CD4-positive, CD25-positive, alpha-beta regulatory T cell (primary cell): Measurements from ENCODE around the gene ZNF469. TPM values are rescaled to one million over a fixed set of nuclear protein-coding genes. Genes with fewer than 3 reads are reported as not detected.

Experiments used
- ATAC-seq, 2 donors: fragments of 150-1000 bp; cut with Tn5 transposase; one replicate each; pipeline ENCODE4 v1.10.0; 2021; ENCODE audit warnings: low read depth in 2 of 2, moderate number of reproducible peaks in 2 of 2, moderate library complexity in 1 of 2
- DNase-seq, 3 donors: peaks; one replicate each; pipeline versions ENCODE4 v3.0.0 to v3.0.0-alpha.2; 2012 to 2022; ENCODE audit warnings: mixed read lengths in 1 of 3
- H3K27ac ChIP-seq: one replicate; pipeline ENCODE4 v1.7.0; 2013; ENCODE audit warnings: mild to moderate bottlenecking, low read length; ENCODE audit not compliant: insufficient read depth, poor library complexity, severe bottlenecking
- H3K27me3 ChIP-seq: one replicate; pipeline ENCODE4 v1.7.0; 2013; ENCODE audit warnings: low read length; ENCODE audit not compliant: control insufficient read depth, insufficient read depth
- H3K36me3 ChIP-seq: one replicate; pipeline ENCODE4 v1.7.0; 2013; ENCODE audit warnings: mild to moderate bottlenecking, low read length, moderate library complexity; ENCODE audit not compliant: control insufficient read depth, insufficient read depth
- H3K4me1 ChIP-seq: 2 replicates; pipeline ENCODE4 v1.7.0; 2013; ENCODE audit warnings: mild to moderate bottlenecking, low read length; ENCODE audit not compliant: insufficient read depth, control insufficient read depth, poor library complexity, severe bottlenecking
- H3K4me3 ChIP-seq: one replicate; pipeline ENCODE4 v1.7.0; 2013; ENCODE audit warnings: low read depth, mild to moderate bottlenecking, low read length, moderate library complexity
- H3K9me3 ChIP-seq, 2 experiments: 1 replicate in 1 of 2; 2 replicates in 1 of 2; pipeline ENCODE4 v1.7.0; 2013; ENCODE audit warnings: low read length in 2 of 2, mild to moderate bottlenecking in 1 of 2, moderate library complexity in 1 of 2; ENCODE audit not compliant: control insufficient read depth in 2 of 2
- H3K27ac Mint-ChIP-seq, 3 donors: one replicate each; pipeline ENCODE4 v1.8.0; 2020 to 2022; ENCODE audit warnings: mild to moderate bottlenecking in 3 of 3, mixed read lengths in 3 of 3, moderate library complexity in 2 of 3
- H3K27me3 Mint-ChIP-seq: one replicate; pipeline ENCODE4 v1.8.0; 2022; ENCODE audit warnings: mild to moderate bottlenecking, mixed read lengths
- H3K36me3 Mint-ChIP-seq: one replicate; pipeline ENCODE4 v1.8.0; 2020; ENCODE audit warnings: mixed read lengths
- H3K4me1 Mint-ChIP-seq, 4 donors: one replicate each; pipeline ENCODE4 v1.8.0; 2020 to 2022; ENCODE audit warnings: mixed read lengths in 4 of 4, mild to moderate bottlenecking in 1 of 4
- H3K4me3 Mint-ChIP-seq, 4 donors: one replicate each; pipeline ENCODE4 v1.8.0; 2020 to 2022; ENCODE audit warnings: mild to moderate bottlenecking in 4 of 4, mixed read lengths in 4 of 4, moderate library complexity in 3 of 4
- H3K9me3 Mint-ChIP-seq, 7 donors: one replicate each; pipeline ENCODE4 v1.8.0; 2020 to 2022; ENCODE audit warnings: mixed read lengths in 7 of 7, mild to moderate bottlenecking in 3 of 7, moderate library complexity in 2 of 7
- polyA plus RNA-seq, 4 donors: library from polyadenylated mRNA; unstranded; fragments of 300-500 nt; fragmentation: Illumina TruSeq; gene quantifications; one replicate each; pipeline ENCODE4 v1.2.3, GENCODE V29; 2021
- total RNA-seq: library from RNA; stranded (reverse); gene quantifications from one replicate; pipeline ENCODE4 v1.2.3, GENCODE V29; 2022

The ZNF469 gene
- total and polyA plus RNA-seq, 5 donors from 2014 or later = 0.01 to 0.32 (median 0.02) TPM; not detected in 2

DNA sequence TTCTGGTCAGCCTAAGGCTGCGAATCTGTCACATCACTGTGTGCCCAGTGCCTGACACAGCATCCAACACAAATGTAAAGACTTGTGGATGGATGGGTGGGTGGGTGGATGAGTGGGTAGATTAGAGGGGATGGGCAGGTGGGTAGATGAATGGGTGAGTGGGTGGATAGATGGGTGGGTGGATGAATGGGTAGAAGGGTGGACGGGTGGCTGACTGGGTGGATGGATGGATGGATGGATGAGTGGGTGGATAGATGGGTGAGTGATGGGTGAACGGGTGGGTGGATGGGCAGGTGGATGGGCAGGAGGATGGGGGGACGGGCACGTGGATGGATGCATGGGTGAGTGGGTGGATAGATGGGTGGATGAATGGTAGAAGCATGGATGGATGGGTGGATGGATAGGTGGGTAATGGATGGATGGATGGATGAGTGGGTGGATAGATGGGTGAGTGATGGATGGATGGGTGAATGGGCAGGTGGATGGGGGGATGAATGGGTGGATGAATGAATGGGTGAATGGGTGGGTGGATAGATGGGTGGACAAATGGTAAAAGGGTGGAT is 39.2 kb downstream of the ZNF469 start:
- H3K4me1 Mint-ChIP-seq = no peaks in the 10 kb centered on the region
- no peaks in the 10 kb centered on the region for H3K27me3 Mint-ChIP-seq
- ATAC-seq = no peak
- no peaks in the 10 kb centered on the region for H3K36me3 Mint-ChIP-seq
- Histone ChIP-seq H3K4me1 (no peaks in the 10 kb centered on the region), H3K27me3 (no peaks in the 10 kb centered on the region), H3K27ac (no peak overlapping the region), H3K4me3 (no peak overlapping the region), H3K9me3 (no peaks in the 10 kb centered on the region), H3K36me3 (no peaks in the 10 kb centered on the region)
- H3K9me3 Mint-ChIP-seq = peaks cover 0 to 3% (median 0%) of the 10 kb centered on the region in 7 donors
- no peak for DNase-seq
- H3K27ac Mint-ChIP-seq = no peak overlapping the region
- no peak overlapping the region for H3K4me3 Mint-ChIP-seq

DNA sequence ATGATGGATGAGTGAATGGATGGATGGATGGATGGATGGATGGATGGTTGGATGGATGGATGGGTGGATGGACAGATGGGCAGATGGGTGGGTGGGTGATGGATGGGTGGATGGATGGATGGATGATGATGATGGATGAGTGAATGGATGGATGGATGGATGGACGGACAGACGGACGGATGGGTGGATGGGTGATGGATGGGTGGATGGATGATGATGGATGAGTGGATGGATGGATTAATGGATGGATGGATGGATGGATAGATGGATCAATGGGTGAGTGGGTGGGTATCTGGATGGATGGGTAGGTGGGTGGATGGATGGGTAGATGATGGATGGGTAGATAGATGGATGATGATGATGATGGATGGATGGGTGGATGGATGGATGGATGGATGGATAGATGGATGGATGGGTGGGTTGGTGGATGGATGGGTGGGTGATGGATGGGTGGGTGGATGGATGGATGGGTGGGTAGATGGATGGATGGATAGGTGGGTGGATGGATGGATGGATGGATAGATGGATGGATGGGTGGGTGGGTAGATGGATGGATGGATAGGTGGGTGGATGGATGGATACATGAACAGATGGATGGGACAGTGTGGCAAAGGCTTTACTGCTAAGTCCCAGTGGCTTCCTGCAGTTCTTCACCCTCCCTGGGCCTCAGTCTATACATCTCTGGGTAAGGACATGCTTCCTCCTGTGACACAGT is 40.1 kb downstream of the ZNF469 start:
- peaks cover 0 to 3% (median 0%) of the 10 kb centered on the region in 7 donors for H3K9me3 Mint-ChIP-seq
- peak overlapping the region in 1 of 4 donors; percentile 17 for H3K4me3 Mint-ChIP-seq
- Histone ChIP-seq H3K27me3 (no peaks in the 10 kb centered on the region), H3K4me1 (no peaks in the 10 kb centered on the region), H3K4me3 (no peak overlapping the region), H3K9me3 (no peaks in the 10 kb centered on the region), H3K27ac (no peak overlapping the region), H3K36me3 (no peaks in the 10 kb centered on the region)
- H3K27me3 Mint-ChIP-seq = no peaks in the 10 kb centered on the region
- H3K4me1 Mint-ChIP-seq = no peaks in the 10 kb centered on the region
- DNase-seq (no peak), ATAC-seq (no peak)
- no peak overlapping the region for H3K27ac Mint-ChIP-seq
- H3K36me3 Mint-ChIP-seq = no peaks in the 10 kb centered on the region

DNA sequence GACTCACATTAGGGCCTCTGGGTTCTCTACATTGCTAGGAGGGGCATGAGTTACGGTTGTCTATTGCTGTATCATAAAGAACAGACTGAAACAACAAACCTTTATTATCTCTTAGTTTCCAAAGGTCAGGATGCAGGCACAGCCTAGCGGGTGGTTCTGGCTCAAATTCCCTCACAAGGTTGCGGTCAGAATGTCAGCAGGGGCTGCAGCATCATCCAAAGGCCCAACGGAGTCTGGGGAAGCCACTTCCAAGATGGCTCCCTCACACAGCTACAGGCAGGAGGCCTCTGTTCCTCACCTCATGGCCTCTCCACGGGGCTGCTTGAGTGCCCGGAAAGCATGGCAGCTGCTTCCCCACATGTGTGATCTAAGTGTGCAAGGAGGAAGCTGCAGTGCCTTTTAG is 40.7 kb downstream of the ZNF469 start:
- Mint-ChIP-seq H3K9me3 (peaks cover 0 to 3% (median 0%) of the 10 kb centered on the region in 7 donors), H3K4me3 (peak overlapping the region in 1 of 4 donors; percentile 17), H3K36me3 (no peaks in the 10 kb centered on the region), H3K27ac (no peak overlapping the region), H3K27me3 (no peaks in the 10 kb centered on the region), H3K4me1 (no peaks in the 10 kb centered on the region)
- no peak overlapping the region for H3K27ac ChIP-seq
- H3K27me3 ChIP-seq = no peaks in the 10 kb centered on the region
- DNase-seq (no peak), ATAC-seq (no peak)
- no peaks in the 10 kb centered on the region for H3K4me1 ChIP-seq
- H3K9me3 ChIP-seq = no peaks in the 10 kb centered on the region
- H3K4me3 ChIP-seq = no peak overlapping the region
- H3K36me3 ChIP-seq = no peaks in the 10 kb centered on the region

DNA sequence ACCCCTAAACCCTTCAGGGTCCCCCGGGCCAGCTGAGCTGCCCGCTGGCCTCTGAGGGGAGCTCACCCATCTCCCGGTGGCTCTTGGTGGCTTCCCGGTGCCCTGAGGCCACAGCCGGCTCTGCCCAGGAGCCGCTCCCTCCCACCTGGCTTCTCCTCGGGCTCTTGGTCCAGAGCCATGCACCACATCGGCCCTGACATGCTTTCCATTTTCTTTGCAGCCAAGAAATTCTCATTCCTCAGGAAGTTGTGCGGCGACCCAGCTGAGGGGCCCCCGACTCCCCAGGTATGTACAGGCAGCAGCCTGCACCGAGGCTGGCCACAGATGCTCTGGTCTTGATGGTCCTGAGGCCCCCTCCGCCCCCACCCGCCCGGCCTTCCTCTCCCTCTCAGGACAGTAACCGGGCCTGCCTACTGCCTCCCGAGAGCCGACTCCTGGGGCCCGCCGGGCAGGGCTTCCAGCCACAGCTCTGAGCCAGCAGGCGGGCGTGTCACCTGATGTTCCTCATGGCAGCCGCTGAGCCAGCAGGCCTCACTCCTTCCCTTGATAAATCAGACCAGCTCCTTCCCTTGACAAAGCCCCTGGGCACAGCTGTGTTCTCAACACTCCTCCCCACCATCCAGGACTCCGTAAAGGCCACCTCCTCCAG is 42.0 kb downstream of the ZNF469 start:
- H3K27me3 Mint-ChIP-seq = no peaks in the 10 kb centered on the region
- H3K27ac Mint-ChIP-seq = no peak overlapping the region
- Histone ChIP-seq H3K36me3 (no peaks in the 10 kb centered on the region), H3K4me1 (peaks cover under 1% of the 10 kb centered on the region), H3K27ac (no peak overlapping the region), H3K27me3 (no peaks in the 10 kb centered on the region), H3K9me3 (no peaks in the 10 kb centered on the region), H3K4me3 (no peak overlapping the region)
- no peaks in the 10 kb centered on the region for H3K36me3 Mint-ChIP-seq
- ATAC-seq (no peak), DNase-seq (no peak)
- H3K9me3 Mint-ChIP-seq = peaks cover 0 to 3% (median 0%) of the 10 kb centered on the region in 7 donors
- H3K4me3 Mint-ChIP-seq = no peak overlapping the region
- no peaks in the 10 kb centered on the region for H3K4me1 Mint-ChIP-seq

DNA sequence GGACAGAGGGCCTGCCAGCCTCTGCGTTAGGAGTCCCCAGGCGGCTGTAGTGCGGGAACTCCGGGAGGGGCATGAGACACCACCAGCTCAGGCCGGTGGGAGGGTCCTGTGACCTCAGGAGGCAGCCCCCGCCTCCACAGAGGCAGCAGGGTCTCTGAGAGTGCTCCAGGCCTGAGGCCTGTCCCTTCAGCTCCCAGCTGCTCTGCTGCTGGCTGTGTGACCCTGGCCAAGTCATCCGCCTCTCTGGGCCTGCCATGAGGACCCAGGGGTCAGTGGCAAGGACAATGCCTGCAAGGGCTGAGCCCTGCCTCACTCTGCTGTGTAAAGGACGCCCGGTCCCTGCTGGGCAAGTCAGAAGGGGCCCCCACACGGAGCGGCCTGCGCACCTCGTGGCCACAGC is 43.3 kb downstream of the ZNF469 start:
- H3K27ac ChIP-seq = no peak overlapping the region
- Mint-ChIP-seq H3K9me3 (peaks cover 0 to 3% (median 0%) of the 10 kb centered on the region in 7 donors), H3K4me1 (no peaks in the 10 kb centered on the region), H3K36me3 (no peaks in the 10 kb centered on the region), H3K27ac (no peak overlapping the region), H3K4me3 (no peak overlapping the region), H3K27me3 (no peaks in the 10 kb centered on the region)
- H3K9me3 ChIP-seq = no peaks in the 10 kb centered on the region
- no peak overlapping the region for H3K4me3 ChIP-seq
- no peak for DNase-seq
- H3K36me3 ChIP-seq = no peaks in the 10 kb centered on the region
- H3K4me1 ChIP-seq = peaks cover 11% of the 10 kb centered on the region
- H3K27me3 ChIP-seq = no peaks in the 10 kb centered on the region
- ATAC-seq = no peak

DNA sequence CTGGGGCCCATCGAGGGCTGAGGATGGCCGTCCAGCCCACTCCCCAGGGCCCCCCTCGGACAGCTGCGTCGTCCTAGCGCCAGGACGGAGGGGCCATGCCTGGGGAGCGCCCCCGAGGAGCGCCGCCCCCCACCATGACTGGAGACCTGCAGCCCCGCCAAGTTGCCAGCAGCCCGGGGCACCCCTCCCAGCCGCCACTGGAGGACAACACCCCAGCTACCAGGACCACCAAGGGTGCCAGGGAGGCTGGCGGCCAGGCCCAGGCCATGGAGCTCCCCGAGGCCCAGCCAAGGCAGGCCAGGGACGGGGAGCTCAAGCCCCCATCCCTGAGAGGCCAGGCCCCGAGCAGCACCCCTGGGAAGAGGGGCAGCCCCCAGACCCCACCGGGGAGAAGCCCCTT is 44.6 kb downstream of the ZNF469 start:
- ATAC-seq = no peak
- no peak overlapping the region for H3K27ac ChIP-seq
- Mint-ChIP-seq H3K27ac (no peak overlapping the region), H3K27me3 (no peaks in the 10 kb centered on the region), H3K36me3 (no peaks in the 10 kb centered on the region), H3K9me3 (peaks cover 0 to 3% (median 0%) of the 10 kb centered on the region in 7 donors), H3K4me3 (no peak overlapping the region), H3K4me1 (peaks cover 0 to 3% (median 0%) of the 10 kb centered on the region in 4 donors)
- no peak for DNase-seq
- H3K9me3 ChIP-seq = no peaks in the 10 kb centered on the region
- H3K4me1 ChIP-seq = peaks cover 17% of the 10 kb centered on the region
- no peaks in the 10 kb centered on the region for H3K27me3 ChIP-seq
- H3K36me3 ChIP-seq = no peaks in the 10 kb centered on the region
- H3K4me3 ChIP-seq = no peak overlapping the region

DNA sequence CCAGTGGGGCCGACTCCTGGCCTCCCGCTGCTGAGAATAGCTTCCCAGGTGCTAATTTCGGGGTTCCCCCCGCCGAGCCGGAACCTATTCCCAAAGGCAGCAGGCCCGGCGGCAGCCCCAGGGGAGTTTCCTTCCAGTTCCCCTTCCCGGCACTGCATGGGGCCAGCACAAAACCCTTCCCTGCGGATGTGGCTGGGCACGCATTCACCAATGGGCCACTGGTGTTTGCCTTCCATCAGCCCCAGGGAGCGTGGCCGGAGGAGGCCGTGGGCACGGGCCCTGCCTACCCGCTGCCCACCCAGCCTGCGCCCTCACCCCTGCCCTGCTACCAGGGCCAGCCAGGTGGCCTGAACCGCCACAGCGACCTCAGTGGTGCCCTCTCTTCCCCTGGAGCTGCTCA is 45.4 kb downstream of the ZNF469 start:
- ATAC-seq (no peak), DNase-seq (no peak)
- Histone ChIP-seq H3K4me1 (peaks cover 17% of the 10 kb centered on the region), H3K9me3 (no peaks in the 10 kb centered on the region), H3K27ac (no peak overlapping the region), H3K27me3 (no peaks in the 10 kb centered on the region), H3K36me3 (no peaks in the 10 kb centered on the region), H3K4me3 (no peak overlapping the region)
- Mint-ChIP-seq H3K4me3 (no peak overlapping the region), H3K27ac (peak overlapping the region in 1 of 3 donors; percentile 56), H3K27me3 (no peaks in the 10 kb centered on the region), H3K9me3 (peaks cover 0 to 3% (median 0%) of the 10 kb centered on the region in 7 donors), H3K4me1 (peaks cover 0 to 3% (median 0%) of the 10 kb centered on the region in 4 donors), H3K36me3 (no peaks in the 10 kb centered on the region)
